GM12873 (cell line): ENCODE results near the gene NAALADL1.

Experiments used
- CTCF ChIP-seq: IDR thresholded peaks from 2 replicates; pipeline ENCODE4 v1.5.1; 2012; ENCODE audit warnings: low read depth, mild to moderate bottlenecking, moderate library complexity, low read length, control low read depth; ENCODE audit not compliant: insufficient read depth; ENCODE audit errors: missing control alignments

NAALADL1 gene

GRCh38 chr11:65008016-65008415, 50.3 kb downstream of the NAALADL1 start:
- TF ChIP-seq CTCF = no peak

- no peak for TF ChIP-seq CTCF
Observed at GRCh38 chr11:65003282-65003681, 55.1 kb downstream of the NAALADL1 start.

DNA sequence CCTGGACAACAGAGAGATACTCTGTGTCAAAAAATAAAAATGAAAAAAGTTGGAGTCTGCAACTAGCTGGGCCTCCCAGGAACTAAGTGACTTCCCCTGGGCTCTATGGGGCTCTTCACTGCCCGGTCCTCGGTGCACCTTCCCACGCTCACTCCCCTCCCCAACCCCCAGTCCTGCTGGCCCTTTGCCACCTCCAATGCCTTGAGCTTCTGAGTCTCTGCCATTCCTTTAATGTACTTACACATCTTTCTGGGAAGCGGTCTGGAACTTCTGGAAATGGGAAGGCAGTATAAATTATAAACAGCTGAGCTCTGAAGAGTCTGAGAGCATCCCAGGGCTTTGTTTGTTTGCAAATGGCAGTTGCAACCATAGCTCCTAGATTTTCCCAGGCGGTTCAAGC, 55.6 kb downstream of the NAALADL1 start:
- no peak for TF ChIP-seq CTCF

DNA sequence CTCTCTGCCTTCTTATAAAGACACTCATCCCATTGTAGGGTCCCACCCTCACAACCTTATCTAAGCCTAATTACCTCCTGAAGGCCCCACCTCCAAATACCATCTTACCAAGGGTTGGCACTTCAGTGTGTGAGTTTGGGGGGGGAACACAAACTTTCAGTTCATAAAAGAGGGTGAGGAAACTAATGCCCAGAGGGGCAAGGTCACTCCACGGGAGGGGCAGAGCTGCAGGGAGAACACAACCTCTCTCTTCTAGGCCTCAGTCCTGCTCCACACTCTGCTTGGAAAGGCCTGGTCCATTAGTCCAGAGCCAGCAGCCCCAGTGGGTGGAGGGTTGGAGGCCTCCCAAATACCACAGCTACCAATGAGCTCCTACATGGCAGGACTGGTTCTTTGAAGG, 58.9 kb downstream of the NAALADL1 start:
- no peak for TF ChIP-seq CTCF

GRCh38 chr11:64998690-64999431, 59.5 kb downstream of the NAALADL1 start:
- TF ChIP-seq CTCF = no peak

DNA sequence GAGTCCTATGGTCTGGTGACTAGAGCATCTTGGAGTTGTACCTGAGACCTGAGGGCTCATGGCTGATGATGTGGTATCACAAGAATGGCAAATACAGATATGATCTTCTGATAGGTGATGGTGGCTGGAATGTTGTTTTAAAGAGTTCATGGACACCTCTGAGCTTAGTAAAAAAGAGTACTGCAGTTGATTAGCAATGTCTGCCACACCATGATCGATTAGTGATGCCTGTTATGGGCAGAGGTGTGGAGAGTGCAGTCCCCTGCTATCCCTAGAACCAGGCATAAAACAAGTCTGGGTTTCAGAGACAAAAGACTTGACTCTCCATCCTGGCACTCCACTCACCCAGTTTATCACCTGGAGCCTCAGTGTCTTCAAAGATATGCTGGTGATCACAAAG, 60.2 kb downstream of the NAALADL1 start:
- TF ChIP-seq CTCF = no peak

GRCh38 chr11:64996710-64997380, 61.5 kb downstream of the NAALADL1 start, which contains the start of gene BATF2:
Gene BATF2, minus strand, starts transcription at chr11:64996971. Its CDS starts 57 bp downstream, at chr11:64996914.
- peak; percentile 26 for TF ChIP-seq CTCF
